ENCODE data around the gene INPP4A. TPM values are rescaled to one million over a fixed set of nuclear protein-coding genes. Genes with fewer than 3 reads are reported as not detected.
A peak's percentile ranks its signal among the peaks of the same experiment; 100 is the strongest.

INPP4A gene
- total and polyA plus RNA-seq, 9 of the 15 experiments (the other 6 are each of a cell fraction or from before 2014, with no cell fraction given): 1.8 to 15.7 (median 8.3) TPM

- H3K27ac ChIP-seq (ENCODE audit: extremely low read depth, low read depth, low read length): peak overlapping the region; percentile 93
- no peak for TF ChIP-seq RUNX1 (IDR thresholded peaks at IDR 0.05; ENCODE audit: low read depth)
- no peak for TF ChIP-seq ZNF274 (IDR thresholded peaks at IDR 0.05; ENCODE audit: borderline replicate concordance, low read depth, low read length)
- no peak for TF ChIP-seq SREBF2 (CRISPR knock-in tag; IDR thresholded peaks at IDR 0.05)
- no peak for TF ChIP-seq MCM3 (IDR thresholded peaks at IDR 0.05)
- no peak for TF ChIP-seq ZNF280A (IDR thresholded peaks at IDR 0.05; ENCODE audit: low read depth, partially characterized antibody)
- TF ChIP-seq PKNOX1 (IDR thresholded peaks at IDR 0.05): peak; percentile 47; the same call in 1 of the 2 replicates
- TF ChIP-seq PHF20 (IDR thresholded peaks at IDR 0.05; ENCODE audit: partially characterized antibody): no peak
- no peak for TF ChIP-seq ARID1B (IDR thresholded peaks at IDR 0.05)
- TF ChIP-seq CTCF (IDR thresholded peaks at IDR 0.05 in 2 of 3, conservative IDR thresholded peaks at IDR 0.05 in 1 of 3; ENCODE audit: insufficient read depth in 2 of 3, low read depth in 1 of 3, low read length in 3 of 3): 0 out of 6 replicates have a peak, but pooled peaks of 1 of the 3 experiments have one; percentile 7
- 0 out of 2 replicates have a peak, but pooled peaks have one; percentile 41 for TF ChIP-seq DMBX1 (CRISPR knock-in tag; IDR thresholded peaks at IDR 0.05; ENCODE audit: borderline replicate concordance)
- no peak for TF ChIP-seq NR2C2 (CRISPR knock-in tag; IDR thresholded peaks at IDR 0.05)
- no peak for TF ChIP-seq NR2C2 (tag; IDR thresholded peaks at IDR 0.05)
- no peak for TF ChIP-seq FOXA3 (CRISPR knock-in tag; conservative IDR thresholded peaks at IDR 0.05 in 1 of 2, IDR thresholded peaks at IDR 0.05 in 1 of 2)
- no peak for TF ChIP-seq ZBTB43 (CRISPR knock-in tag; IDR thresholded peaks at IDR 0.05)
- TF ChIP-seq ZNF224 (CRISPR knock-in tag; IDR thresholded peaks at IDR 0.05): no peak
- TF ChIP-seq RB1 (IDR thresholded peaks at IDR 0.05; ENCODE audit: low read depth): no peak
- no peak for TF ChIP-seq ZNF444 (CRISPR knock-in tag; IDR thresholded peaks at IDR 0.05)
Measured at GRCh38 chr2:98507461-98507860, 62.8 kb downstream of the INPP4A start.

More at GRCh38 chr2:98507461-98507860, 62.8 kb downstream of the INPP4A start:
- Histone ChIP-seq H3K4me2 (ENCODE audit: insufficient read depth, low read length) (peak overlapping the region; percentile 78), H3K27me3 (ENCODE audit: control insufficient read depth in 2 of 2, insufficient read depth in 2 of 2, low read length in 2 of 2) (no peaks in the 10 kb centered on the region), H4K20me1 (replicated peaks; ENCODE audit: control insufficient read depth, insufficient read depth, low read length) (no peaks in the 10 kb centered on the region), H3K9me1 (ENCODE audit: control insufficient read depth, insufficient read depth, low read length) (peaks cover 6% of the 10 kb centered on the region), H3K9ac (ENCODE audit: insufficient read depth in 1 of 2, low read depth in 2 of 2, low read length in 2 of 2) (peak overlapping the region; percentile 66 to 86; a peak in 3 of 4 replicates), H2AFZ (ENCODE audit: low read depth, low read length) (peak overlapping the region; percentile 85; the same call in 1 of the 2 replicates), H3K9me3 (replicated peaks; ENCODE audit: control insufficient read depth, insufficient read depth, low read depth, low read length) (no peaks in the 10 kb centered on the region), H3K4me1 (replicated peaks in 1 of 2; ENCODE audit: control insufficient read depth in 2 of 2, insufficient read depth in 2 of 2, low read length in 2 of 2) (peaks cover 52 to 63% of the 10 kb centered on the region in 2 experiments), H3K4me3 (no peak overlapping the region), H3K36me3 (ENCODE audit: control insufficient read depth, insufficient read depth, low read length) (peaks cover 5% of the 10 kb centered on the region; the same call in 2 of the 3 replicates), H3K79me2 (ENCODE audit: control insufficient read depth, insufficient read depth, low read length) (peaks cover 27% of the 10 kb centered on the region; the same call in 2 of the 3 replicates)
- intact Hi-C loops (cut with micrococcal nuclease): loop anchor here (5.0 kb wide), 1 partner anchor 60 kb away; no protein-coding TSS in a partner anchor
- ATAC-seq: peak; percentile 32
- DNase-seq (ENCODE audit: extremely low read depth in 1 of 4, low spot score in 3 of 4): peak; percentile 18 to 51 (median 36)
- CTCF ChIA-PET (ENCODE audit: low intra/inter-chr PET ratio): no interaction called here
- 48% methylated on average over 3 of the region's 3 CpGs for WGBS (ENCODE audit: insufficient coverage, low coverage, missing lambda C conversion rate)
- POLR2A ChIA-PET: interaction anchor here (1.3 to 1.4 kb wide), 2 partner anchors 25 to 53 kb away, joined by 4 to 5 read pairs; no protein-coding TSS in a partner anchor
- FAIRE-seq: no peak
- BruUV-seq (replicated peaks): no TSS peak
- in situ Hi-C loops (cut with MboI): no loop called here
